Loucy (cell line): ENCODE data around the gene OPRM1.

Experiments used
- H2AFZ ChIP-seq: fragments of 200-600 bp; sonication (generic); 2 replicates; pipeline ENCODE4 v1.6.0; 2016; ENCODE audit warnings: antibody characterized with exemption, mild to moderate bottlenecking, low read length, moderate library complexity
- H3F3A ChIP-seq: fragments of 200-600 bp; 2 replicates; pipeline ENCODE4 v1.6.0; 2016; ENCODE audit warnings: antibody characterized with exemption, low read depth, mild to moderate bottlenecking
- H3K27me3 ChIP-seq: fragments of 200-600 bp; sonication (generic); 2 replicates; pipeline ENCODE4 v1.6.1; 2014; ENCODE audit warnings: low read length, mild to moderate bottlenecking; ENCODE audit not compliant: insufficient read depth, poor library complexity, severe bottlenecking
- H3K36me3 ChIP-seq: fragments of 200-600 bp; sonication (generic); 2 replicates; pipeline ENCODE4 v1.6.1; 2016; ENCODE audit warnings: low read length; ENCODE audit not compliant: insufficient read depth
- H3K4me1 ChIP-seq: fragments of 200-600 bp; sonication (generic); 2 replicates; pipeline ENCODE4 v1.5.1; 2014; ENCODE audit warnings: low read length, mild to moderate bottlenecking; ENCODE audit not compliant: insufficient read depth, poor library complexity, severe bottlenecking
- H3K4me2 ChIP-seq: fragments of 200-600 bp; sonication (generic); 2 replicates; pipeline ENCODE4 v1.6.0; 2014; ENCODE audit warnings: antibody characterized with exemption, low read length, low read depth, mild to moderate bottlenecking; ENCODE audit not compliant: poor library complexity, severe bottlenecking
- H3K4me3 ChIP-seq: fragments of 200-600 bp; sonication (generic); 2 replicates; pipeline ENCODE4 v1.5.1; 2014; ENCODE audit warnings: low read length, mild to moderate bottlenecking, mixed read lengths; ENCODE audit not compliant: poor library complexity, severe bottlenecking
- H3K79me2 ChIP-seq: fragments of 200-600 bp; sonication (generic); 2 replicates; pipeline ENCODE4 v1.6.1; 2014; ENCODE audit warnings: low read length; ENCODE audit not compliant: insufficient read depth
- H3K9ac ChIP-seq: fragments of 200-600 bp; sonication (generic); 2 replicates; pipeline ENCODE4 v1.6.0; 2014; ENCODE audit warnings: mild to moderate bottlenecking, low read depth, low read length, moderate library complexity; ENCODE audit not compliant: poor library complexity, severe bottlenecking
- H3K9me2 ChIP-seq: fragments of 200-600 bp; sonication (generic); replicated peaks from 2 replicates; pipeline ENCODE4 v1.6.1; 2016; ENCODE audit warnings: low read depth, low read length, mixed read lengths
- H3K9me3 ChIP-seq: fragments of 200-600 bp; sonication (generic); 2 replicates; pipeline ENCODE4 v1.6.1; 2014; ENCODE audit warnings: mild to moderate bottlenecking, antibody characterized with exemption, low read length, low read depth; ENCODE audit not compliant: insufficient read depth
- H4K20me1 ChIP-seq: fragments of 200-600 bp; sonication (generic); 2 replicates; pipeline ENCODE4 v1.6.0; 2014; ENCODE audit warnings: antibody characterized with exemption, low read length, mild to moderate bottlenecking; ENCODE audit not compliant: insufficient read depth, poor library complexity, severe bottlenecking
- EZH2phosphoT487 ChIP-seq: fragments of 200-600 bp; IDR thresholded peaks from 2 replicates; pipeline ENCODE4 v1.6.1; 2018; ENCODE audit warnings: antibody characterized with exemption, mild to moderate bottlenecking, moderate library complexity, borderline replicate concordance
- TF ChIP-seq, protein P1 (sequence below): fragments of 200-600 bp; sonication (generic); conservative IDR thresholded peaks from 2 replicates; pipeline ENCODE4 v1.5.1; 2014; ENCODE audit warnings: mild to moderate bottlenecking, antibody characterized with exemption, low read length

The OPRM1 gene

DNA sequence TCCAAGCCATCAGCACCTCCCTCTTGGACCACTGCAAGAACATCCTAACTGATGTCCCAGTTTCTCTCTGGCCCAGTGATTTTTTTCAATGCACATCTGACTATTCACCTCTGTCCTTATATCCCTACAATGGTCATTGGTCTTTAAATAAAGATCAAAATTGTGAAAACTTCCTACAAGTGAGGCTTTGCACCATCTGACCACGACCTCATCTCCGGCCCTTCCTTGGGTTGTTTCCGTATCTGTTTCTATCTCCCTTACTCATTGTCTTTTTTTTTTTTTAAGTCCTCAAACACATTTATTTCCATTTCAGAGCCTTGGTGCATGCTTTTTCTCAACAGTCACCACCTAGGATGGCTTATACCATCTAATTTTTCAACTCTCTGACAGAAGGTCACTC, 229.4 kb downstream of the OPRM1 start:
- Histone ChIP-seq H3K79me2 (no peaks in the 10 kb centered on the region), H3K27me3 (no peaks in the 10 kb centered on the region), H3K9me2 (no peaks in the 10 kb centered on the region), H3K9me3 (no peaks in the 10 kb centered on the region), H3K4me1 (peaks cover 13% of the 10 kb centered on the region), H3K36me3 (no peaks in the 10 kb centered on the region), H2AFZ (no peak overlapping the region), H4K20me1 (no peaks in the 10 kb centered on the region), H3F3A (no peaks in the 10 kb centered on the region), H3K4me3 (no peak overlapping the region), H3K9ac (no peak overlapping the region), H3K4me2 (no peak overlapping the region)
- TF ChIP-seq, protein P1, sequence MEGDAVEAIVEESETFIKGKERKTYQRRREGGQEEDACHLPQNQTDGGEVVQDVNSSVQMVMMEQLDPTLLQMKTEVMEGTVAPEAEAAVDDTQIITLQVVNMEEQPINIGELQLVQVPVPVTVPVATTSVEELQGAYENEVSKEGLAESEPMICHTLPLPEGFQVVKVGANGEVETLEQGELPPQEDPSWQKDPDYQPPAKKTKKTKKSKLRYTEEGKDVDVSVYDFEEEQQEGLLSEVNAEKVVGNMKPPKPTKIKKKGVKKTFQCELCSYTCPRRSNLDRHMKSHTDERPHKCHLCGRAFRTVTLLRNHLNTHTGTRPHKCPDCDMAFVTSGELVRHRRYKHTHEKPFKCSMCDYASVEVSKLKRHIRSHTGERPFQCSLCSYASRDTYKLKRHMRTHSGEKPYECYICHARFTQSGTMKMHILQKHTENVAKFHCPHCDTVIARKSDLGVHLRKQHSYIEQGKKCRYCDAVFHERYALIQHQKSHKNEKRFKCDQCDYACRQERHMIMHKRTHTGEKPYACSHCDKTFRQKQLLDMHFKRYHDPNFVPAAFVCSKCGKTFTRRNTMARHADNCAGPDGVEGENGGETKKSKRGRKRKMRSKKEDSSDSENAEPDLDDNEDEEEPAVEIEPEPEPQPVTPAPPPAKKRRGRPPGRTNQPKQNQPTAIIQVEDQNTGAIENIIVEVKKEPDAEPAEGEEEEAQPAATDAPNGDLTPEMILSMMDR, result no peak
- no peak for TF ChIP-seq EZH2phosphoT487

DNA sequence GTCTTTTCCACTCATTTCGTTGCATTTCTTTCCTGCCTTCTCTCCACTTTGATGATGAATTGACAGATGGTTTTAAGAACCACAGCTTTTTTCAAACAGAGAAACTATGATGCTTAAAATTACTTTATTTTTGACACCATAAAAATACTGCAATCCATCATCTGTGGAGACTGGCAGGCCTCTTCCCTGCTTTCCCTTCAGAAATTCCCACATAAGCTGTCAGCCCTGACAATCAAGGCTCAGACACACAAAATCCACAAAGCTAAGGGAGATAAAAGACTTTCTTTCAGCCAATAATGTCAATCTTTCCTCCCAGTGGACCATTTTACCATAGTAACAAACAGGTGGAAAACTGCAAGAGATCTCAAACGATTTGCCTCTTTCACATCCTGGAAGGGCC, 235.1 kb downstream of the OPRM1 start:
- no peak overlapping the region for H2AFZ ChIP-seq
- no peaks in the 10 kb centered on the region for H3K9me3 ChIP-seq
- H3K4me2 ChIP-seq, result no peak overlapping the region
- no peaks in the 10 kb centered on the region for H3K79me2 ChIP-seq
- no peaks in the 10 kb centered on the region for H3K36me3 ChIP-seq
- no peaks in the 10 kb centered on the region for H3K9me2 ChIP-seq
- no peak overlapping the region for H3K4me3 ChIP-seq
- H3K4me1 ChIP-seq, result peaks cover 7% of the 10 kb centered on the region
- H3K9ac ChIP-seq, result no peak overlapping the region
- no peaks in the 10 kb centered on the region for H3F3A ChIP-seq
- H4K20me1 ChIP-seq, result no peaks in the 10 kb centered on the region
- TF ChIP-seq, protein P1, result no peak
- no peak for TF ChIP-seq EZH2phosphoT487
- H3K27me3 ChIP-seq, result no peaks in the 10 kb centered on the region

DNA sequence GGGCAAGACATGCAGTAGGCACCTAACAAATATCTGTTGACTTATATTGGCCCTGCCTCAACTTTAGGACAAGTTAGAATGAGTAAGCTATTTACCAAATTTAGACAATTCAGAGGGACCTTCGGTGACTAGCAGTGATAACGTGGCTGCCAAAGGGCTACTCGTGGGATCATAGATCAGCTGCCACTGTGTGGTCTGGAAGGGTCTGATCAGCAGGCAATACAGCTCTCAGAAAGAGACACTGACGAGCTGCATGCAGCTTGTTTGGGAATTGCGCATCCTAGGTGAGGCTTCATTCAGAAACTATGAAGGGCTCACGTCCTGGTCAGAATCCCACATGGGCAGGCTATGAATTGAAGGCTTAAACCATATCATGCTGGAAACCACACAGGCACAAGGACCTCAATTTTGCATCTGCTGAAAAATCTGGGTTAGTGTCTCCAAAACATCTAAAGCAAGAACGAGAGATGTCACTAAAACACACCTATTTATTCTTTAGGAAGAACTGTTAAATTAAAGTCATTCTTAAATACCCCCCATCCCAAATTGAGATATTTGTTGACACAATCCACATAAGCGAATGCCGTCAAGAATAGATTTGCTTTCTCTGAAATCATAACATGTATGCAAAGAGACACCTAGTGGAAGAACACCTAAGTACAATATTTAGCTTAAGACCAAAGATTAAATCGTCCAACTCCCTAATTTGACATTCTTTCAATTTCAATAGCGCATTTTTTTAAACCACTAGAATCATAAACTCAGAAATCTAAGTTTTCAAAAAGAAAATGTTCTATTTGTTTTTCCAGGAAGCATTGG, 238.0 kb downstream of the OPRM1 start:
- Histone ChIP-seq H3K4me2 (peak overlapping the region; percentile 64), H4K20me1 (no peaks in the 10 kb centered on the region), H3K9ac (no peak overlapping the region), H3K9me2 (no peaks in the 10 kb centered on the region), H3K4me1 (peaks cover 7% of the 10 kb centered on the region), H3K36me3 (no peaks in the 10 kb centered on the region), H3K79me2 (no peaks in the 10 kb centered on the region), H3K27me3 (no peaks in the 10 kb centered on the region), H3F3A (no peaks in the 10 kb centered on the region), H2AFZ (peak overlapping the region; percentile 36; the same call in 1 of the 2 replicates), H3K9me3 (no peaks in the 10 kb centered on the region), H3K4me3 (peak overlapping the region; percentile 29)
- TF ChIP-seq, protein P1, result peak; percentile 81
- no peak for TF ChIP-seq EZH2phosphoT487
